G401 (cell line): ENCODE measurements around the gene CTSA. TPM values are rescaled to one million over a fixed set of nuclear protein-coding genes. Genes with fewer than 3 reads are reported as not detected.
A peak's percentile ranks its signal among the peaks of the same experiment; 100 is the strongest.
"Not testable (repeated sequence)": the region's sequence is repeated elsewhere in the genome, so short reads cannot be mapped to it uniquely, and the experiment has no call there.

Source experiments
- DNase-seq: peaks from one replicate; pipeline ENCODE4 v3.0.0-alpha.2; 2015; ENCODE audit warnings: low spot score
- in situ Hi-C: cut with HindIII; loops from 2 replicates; pipeline ENCODE4 v1.10.0; 2016; ENCODE audit warnings: low sequenced_read_pairs, mixed read lengths
- total RNA-seq: library from RNA; depleted of rRNA; stranded (reverse); fragments of >200 nt; shearing (Covaris generic); gene quantifications from 2 replicates; pipeline ENCODE4 v1.2.3, GENCODE V29; 2014

Gene CTSA
- total RNA-seq, 1 experiment from 2014 or later: 28.9 TPM

DNA sequence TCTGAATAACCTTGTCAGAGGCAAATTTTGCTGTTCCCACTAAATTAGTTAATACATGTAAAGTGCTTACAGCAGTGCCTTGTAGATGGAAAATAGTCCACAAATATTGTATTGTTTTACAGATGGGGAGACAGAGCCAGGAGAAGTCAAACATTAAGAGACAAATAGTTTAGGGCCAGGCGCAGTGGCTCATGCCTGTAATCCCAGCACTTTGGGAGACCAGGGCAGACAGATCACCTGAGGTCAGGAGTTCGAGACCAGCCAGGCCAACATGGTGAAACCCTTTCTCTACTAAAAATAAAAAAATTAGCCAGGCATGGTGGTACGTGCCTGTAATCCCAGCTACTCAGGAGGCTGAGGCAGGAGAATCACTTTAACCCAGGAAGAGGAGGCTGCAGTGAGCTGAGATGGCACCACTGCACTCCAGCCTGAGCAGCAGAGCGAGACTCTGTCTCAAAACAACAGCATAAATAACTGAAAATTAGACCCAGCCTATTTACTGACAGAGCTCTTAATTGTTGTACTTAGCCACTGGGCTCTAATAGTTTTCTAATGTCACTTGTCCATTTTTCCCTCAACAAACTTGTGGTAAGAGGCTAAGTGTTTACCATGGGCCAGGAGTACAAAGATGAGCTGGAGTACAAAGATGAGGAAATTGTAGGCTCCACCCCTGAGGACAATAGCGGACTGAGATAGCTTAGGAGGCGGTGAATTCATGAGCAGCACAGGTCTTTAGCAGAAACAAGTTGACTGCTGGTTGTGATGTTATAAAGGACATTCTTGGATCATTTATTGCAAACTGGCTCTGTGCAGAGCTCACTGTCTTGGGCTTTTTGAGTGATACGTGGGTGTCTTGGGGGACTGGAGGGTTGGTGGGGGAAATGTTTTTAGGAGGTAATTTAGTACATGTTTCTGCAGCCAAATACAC, 27.3 kb upstream of the CTSA start:
- in situ Hi-C loops: no loop called here
- DNase-seq: no peak

DNA sequence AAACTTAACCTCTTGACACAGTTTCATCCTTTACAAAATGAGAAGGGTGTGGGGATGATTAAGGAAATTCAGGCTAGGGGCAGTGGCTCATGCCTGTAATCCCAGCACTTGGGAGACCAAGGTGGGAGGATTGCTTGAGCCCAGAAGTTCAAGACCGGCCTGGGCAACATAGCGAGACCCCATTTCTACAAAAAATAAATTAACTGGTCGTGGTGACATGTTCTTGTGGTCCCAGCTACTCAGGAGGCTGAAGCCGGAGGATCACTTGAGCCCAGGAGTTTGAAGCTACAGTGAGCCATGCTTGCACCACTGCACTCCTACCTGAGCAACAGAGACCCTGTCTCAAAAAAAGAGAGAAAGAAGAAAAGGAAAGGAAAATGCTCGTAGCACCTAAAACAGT, 24.7 kb upstream of the CTSA start:
- in situ Hi-C loops: no loop called here
- DNase-seq: no peak

DNA sequence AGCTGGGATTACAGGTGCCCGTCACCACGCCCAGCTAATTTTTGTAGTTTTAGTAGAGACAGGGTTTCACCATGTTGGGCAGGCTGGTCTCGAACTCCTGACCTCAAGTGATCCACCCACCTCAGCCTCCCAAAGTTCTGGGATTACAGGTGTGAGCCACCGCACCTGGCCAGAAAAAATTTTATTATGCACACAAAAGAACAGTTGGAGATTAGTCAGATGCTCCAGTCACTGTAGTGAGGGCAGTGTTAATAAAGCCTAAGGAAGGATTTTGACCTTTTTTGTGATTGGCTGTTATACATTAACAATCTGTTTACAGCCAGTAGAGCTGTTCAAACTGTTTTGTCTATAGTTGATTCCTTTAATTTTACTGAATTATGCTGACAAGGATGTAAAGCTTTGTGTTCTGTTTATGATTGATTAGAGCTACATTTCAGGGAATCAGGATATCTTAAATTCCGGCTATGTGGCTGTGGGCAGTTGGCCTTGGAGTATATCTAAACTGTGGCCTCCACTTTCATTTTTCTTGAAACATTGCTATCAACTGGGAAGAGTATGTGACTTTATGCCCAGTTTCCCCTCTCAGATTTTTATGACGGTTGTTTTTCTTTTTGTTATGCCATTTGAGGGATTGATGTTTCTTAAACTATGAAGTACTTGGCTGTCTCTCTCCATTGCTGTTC, 23.9 kb upstream of the CTSA start:
- DNase-seq: no peak
- in situ Hi-C loops: no loop called here

DNA sequence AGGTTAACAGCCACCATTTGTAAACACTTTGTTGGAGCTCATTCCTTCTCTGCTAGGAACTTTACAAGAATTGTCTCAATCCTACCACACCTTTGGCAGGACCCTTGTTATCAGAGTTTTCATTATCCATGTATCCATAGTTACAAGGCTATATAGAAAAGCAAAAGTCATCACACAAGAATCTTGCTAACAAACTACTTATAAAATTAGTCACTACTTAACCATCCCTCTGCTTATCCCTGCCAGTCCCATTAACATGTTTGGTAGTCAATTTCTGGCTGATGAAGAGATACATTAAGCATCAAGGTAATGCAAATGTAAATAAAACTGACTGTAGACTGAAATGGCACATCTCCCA, 23.3 kb upstream of the CTSA start:
- in situ Hi-C loops: no loop called here

DNA sequence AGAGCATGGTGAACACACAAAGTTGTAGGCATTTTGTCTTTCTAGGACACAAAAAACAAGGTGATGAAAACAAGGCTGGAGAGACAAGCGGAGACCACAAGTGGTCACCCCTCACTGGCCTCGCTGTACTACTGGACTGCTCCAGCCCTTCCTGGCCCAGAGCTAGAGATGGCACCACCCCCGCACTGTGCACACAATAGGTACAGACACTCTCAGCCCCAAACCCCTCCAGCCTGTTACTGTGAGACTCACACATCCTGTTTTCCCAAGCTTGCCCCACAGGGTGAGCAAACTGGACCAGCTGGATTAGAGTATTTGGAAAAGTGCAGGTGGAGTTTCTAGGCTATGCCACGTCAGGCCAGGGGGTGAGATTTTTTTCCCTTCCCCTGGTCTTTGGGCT, 18.5 kb upstream of the CTSA start:
- in situ Hi-C loops: no loop called here
- DNase-seq: no peak

More for the DNA sequence above, 23.3 kb upstream of the CTSA start:
- DNase-seq: no peak

DNA sequence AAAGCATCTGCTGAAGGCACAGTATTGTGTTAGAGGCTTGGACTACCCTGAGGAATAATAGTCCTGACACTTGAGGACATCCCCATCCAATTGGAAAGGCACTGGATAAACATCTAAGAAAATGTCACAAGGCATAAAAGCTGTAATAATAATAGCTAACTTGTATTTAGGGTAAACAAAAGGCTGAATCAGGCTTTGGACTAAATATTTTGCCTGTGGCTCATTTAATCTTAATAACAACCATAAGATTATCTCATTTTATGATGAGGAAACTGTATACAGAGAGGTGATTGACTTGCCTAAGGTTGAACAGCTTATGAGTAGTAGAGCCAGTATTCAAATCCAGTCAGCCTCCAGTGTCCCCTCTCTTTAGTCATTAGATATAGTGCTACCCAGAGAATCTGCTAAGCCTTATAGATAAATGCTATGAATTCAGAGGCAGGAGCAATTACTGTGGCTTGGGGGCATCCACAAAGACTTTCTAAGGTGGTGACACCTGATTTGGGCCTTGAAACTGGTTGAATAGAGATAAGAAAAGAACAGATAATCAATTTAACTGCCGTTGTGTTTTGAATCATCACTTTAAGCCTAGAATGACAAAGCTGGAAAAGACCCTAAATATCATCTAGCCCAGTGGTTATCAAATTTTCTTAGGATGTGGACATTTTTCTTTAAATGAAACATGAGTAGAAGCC, 17.6 kb upstream of the CTSA start:
- DNase-seq: no peak
- in situ Hi-C loops: no loop called here

DNA sequence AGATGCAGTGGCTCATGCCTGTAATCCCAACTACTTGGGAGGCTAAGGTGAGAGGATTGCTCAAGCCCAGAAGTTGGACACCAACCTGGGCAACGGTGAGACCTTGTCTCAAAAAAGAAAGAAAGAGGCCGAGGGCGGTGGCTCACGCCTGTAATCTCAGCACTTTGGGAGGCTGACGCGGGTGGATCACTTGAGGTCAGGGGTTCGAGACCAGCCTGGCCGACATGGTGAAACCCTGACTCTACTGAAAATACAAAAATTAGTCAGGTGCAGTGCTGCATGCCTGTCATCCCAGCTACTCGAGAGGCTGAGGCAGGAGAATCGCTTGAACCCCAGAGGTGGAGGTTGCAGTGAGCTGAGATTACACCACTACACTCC, 17.0 kb upstream of the CTSA start:
- DNase-seq, in situ Hi-C loops: not testable (repeated sequence)

DNA sequence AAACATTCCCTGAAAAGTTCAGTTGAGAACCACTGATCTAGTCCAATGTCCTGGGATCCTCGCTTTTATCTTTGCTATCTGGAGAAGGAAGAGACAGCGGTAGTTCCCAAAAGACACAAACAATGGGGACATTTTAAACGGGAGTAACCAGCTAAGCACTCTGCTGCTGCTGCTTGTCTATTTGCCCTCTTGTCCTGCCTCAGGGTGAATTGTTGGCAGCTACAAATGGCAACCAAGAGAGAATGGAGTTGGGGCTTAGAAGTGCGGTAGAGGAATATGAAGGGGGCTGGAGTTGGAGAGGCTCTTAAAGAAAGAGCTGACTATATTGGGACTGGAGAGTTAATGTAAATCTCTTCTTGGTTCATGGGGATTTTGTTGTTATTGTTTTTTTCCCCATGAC, 16.6 kb upstream of the CTSA start:
- in situ Hi-C loops: no loop called here
- DNase-seq: no peak

DNA sequence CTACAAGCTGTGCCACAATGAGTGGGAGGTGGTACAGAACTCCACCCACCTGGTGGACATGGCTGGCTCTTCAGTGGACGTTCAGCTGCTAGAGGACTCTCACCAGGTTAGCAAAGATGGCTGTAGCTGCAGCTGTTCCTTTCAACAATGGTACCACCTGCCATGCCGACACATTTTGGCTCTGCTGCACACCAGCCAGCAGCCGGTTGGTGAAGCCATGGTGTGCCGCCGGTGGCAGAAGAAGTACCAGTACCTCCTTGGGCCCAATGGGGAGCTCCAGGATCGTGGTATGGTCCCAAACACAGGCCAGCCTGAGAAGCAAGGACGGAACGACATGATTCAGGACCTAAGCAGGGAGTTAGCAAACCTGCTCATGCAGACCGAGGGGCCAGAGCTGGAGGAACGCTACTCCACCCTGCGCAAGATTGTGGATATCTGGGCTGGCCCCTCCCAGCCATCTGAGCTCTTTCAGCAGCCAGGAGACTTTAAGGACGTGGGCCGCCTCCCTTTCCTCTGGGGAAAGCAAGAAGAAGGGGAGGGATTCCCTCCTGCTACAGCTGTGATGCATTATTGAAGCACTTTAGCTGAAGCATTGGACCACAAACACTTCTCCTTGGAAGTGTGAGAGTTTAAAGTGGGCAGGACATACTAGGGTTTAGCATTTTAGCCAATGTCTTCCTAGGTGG, 12.9 kb upstream of the CTSA start:
- in situ Hi-C loops: no loop called here
- no peak for DNase-seq

DNA sequence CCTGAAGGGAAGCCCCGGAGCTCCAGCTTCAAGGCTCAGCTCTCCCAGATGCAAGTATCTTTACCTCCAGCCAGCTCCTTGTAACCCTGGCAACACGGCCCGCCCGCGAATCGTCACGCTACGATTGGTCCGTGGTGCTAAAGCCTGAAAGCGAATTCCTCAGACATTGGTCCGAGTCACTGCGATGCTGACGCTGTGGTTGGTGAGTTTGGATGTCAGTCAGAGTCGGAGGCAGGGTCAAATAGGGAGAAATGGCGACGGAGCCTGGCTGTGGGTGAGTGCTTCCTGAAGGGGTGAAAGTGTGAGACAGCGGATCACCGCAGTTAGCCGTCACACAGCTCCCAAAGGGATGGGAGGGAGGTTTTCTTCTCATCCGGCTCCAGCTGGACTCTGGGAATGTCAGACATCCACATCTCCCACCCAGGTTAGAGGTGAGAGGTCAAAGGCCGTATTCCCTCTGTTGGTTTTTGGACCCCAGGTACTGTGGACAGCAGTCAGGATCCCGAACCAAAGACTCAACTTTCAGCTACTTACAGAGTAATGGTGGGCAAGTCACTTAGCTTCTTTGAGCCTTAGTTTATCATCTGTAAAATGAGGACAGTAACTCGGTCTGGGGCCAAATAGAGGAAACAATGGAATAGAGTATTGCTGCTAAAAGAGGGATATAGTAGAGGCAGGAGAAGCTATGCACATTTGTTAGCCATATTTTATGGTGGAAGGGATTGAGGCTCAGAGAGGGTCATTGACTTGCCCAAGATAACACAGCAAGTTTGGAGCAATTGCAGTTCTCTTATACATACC, 9.9 kb upstream of the CTSA start, which contains the start of gene ZSWIM1:
Gene ZSWIM1, plus strand, starts transcription at position 240 of the 801 bp plus-strand sequence. CDS start 1,366 bp downstream, outside the sequence.
- DNase-seq: peak; percentile 99
- in situ Hi-C loops: no loop called here

DNA sequence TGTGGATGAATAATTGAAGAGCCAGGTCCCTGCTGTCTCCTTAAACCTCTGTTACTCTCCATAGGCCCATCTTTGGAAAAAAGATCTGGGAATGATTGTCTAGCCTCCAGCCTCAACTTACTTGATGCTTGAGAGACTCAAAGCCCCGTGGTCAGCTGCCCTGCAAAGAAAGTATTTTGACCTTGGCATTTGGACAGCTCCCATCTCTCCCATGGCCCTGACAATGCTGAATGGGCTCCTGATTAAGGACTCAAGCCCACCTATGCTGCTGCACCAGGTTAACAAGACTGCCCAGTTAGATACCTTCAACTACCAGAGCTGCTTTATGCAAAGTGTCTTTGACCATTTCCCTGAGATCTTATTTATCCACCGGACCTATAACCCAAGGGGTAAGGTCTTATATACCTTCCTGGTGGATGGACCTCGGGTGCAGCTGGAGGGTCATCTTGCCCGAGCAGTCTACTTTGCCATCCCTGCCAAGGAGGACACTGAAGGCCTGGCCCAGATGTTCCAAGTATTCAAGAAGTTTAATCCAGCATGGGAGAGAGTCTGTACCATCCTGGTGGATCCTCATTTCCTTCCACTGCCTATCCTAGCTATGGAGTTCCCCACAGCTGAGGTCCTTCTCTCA, 8.6 kb upstream of the CTSA start:
- in situ Hi-C loops: no loop called here
- no peak for DNase-seq

DNA sequence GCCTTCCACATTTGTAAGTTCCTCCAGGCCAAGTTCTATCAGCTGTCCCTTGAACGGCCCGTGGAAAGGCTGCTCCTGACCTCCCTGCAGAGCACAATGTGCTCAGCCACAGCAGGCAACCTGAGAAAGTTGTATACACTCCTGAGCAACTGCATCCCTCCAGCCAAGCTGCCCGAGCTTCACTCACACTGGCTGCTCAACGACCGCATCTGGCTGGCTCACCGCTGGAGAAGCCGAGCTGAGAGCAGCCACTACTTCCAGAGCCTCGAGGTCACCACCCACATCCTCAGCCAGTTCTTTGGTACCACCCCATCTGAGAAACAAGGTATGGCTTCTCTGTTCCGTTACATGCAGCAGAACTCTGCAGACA, 8.1 kb upstream of the CTSA start:
- DNase-seq: no peak
- in situ Hi-C loops: no loop called here

DNA sequence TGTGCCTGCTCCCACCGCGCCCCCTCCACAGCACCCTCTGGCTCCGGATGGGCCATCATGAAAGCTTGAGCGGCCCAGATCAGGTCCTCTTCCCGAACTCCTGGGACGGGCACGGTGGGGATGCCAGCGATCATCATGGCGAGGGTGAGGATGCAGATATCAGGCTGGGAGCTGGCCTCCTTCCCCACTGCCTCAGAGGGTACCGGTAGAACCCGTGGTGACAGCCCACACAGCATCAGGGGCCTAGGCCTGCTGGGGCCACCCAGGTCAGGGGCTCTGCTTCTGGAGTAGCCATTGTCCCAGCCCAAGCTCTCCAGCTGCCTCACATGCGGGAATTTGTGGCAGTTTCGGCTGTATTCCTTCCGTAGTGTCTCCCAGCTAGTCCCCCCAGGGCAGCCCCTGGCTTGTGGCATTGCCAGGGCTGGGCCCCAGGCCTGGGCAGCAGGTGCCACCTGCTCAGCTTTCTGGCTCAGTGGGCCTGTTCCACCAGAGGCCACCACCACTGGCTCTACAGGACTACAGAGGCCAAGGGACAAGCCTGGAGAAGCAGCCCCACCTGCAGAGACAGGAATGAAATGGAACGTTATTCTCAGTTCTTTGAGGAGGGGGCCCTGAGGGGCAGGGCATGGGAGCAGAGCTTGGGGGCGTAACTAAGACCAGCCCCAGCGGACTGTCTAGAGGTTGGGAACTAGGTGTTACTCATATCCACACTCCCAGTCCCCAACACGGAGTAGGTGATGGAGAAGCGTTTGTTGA, 4.4 kb upstream of the CTSA start:
- in situ Hi-C loops: no loop called here
- no peak for DNase-seq

DNA sequence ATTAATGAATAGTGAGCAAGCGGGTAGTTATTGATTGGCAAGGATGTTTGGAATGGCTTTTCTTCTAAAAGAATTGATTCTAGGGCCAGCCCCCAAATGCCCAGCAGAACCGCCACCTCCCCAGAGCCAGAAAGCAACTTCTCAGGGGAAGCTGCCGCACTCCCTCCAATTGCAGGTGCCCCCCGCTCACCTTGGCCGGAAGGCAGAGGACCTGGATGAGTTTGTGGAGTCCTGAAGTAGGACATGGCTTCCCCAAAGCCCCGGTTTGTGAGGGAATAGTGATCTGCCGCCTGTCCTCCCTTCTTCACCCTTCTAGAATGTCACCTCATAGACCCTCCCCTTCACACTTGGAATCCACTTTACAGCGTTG, 3.8 kb upstream of the CTSA start, which contains the start of gene SPATA25:
Gene SPATA25, minus strand, starts transcription at position 277 of the 370 bp plus-strand sequence. Its CDS starts 32 bp downstream, at position 245.
- DNase-seq: no peak
- in situ Hi-C loops: no loop called here

DNA sequence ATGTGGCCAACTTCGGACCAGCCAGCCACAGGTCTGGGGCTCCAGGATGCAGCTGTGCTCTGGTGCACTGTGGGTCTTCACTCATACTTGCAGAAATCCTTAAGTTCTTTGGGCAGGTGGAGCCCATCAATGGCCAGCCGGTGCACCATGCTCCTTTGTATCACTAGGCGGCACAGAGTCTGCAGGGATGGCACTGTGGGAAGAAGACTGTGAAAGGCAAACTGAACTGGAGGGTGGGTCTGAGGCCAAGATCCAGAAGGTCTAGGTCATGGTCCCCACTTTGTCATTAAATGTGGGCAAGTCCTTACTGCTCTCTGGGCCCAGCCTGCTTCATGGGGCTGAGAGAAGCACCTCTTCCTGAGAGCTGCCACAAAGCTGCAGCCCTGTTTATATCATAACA, 2.5 kb upstream of the CTSA start:
- no peak for DNase-seq
- in situ Hi-C loops: no loop called here

DNA sequence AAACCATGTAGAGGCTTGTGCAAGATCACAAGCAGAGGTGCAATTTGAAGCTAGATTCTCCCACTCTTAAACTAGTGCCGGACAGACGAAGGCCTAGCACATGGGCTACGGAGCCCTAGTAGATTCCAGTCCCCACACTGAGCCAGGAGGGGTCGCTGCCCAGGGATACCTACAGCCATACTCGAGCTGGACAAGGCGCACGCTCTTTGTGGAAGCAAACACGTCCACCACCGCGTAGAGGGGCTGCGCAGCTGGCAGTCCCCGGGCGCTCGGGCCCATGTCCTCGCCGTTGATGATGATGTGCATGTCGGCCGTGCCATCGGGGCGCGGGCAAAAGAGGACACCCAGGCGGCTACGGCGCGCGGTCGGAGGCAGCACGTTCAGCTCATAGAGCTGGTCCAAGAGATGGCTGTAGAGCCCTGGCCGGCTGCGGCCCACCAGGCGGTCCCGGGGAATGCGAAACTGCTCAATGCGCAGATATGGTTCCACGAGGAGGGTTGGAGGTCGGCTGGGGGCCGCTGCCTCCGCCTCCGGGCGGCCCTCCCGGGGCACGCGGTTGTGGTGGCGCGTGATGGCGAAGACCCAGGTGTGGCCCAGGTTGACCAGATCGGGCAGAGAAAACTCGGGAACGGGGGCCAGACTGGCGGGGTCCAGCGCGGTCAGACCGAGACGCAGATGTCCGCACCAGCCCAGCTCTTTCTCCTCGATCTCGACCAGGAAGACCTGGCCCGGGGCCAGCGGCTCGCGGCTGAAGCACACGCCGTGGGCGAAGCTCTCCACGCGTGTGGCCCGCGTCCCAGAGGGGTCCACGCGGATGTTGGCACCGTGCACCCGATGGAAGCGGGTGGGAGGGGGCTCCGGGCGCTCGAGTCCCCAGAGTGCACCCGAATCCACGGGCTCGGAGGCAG, 804 bp upstream of the CTSA start:
- DNase-seq: peak; percentile 89
- in situ Hi-C loops: loop anchor here (5.0 kb wide), 1 partner anchor 52 kb away; no protein-coding TSS in a partner anchor
